K562 (cell line): Measurements from ENCODE around the gene ENTREP3. TPM values are rescaled to one million over a fixed set of nuclear protein-coding genes. Genes with fewer than 3 reads are reported as not detected.

ENCODE experiments used
- ARID2 ChIP-seq: fragments of 450-650 bp; IDR thresholded peaks from 2 replicates; pipeline ENCODE4 v1.6.1; 2017; ENCODE audit warnings: antibody characterized with exemption, mild to moderate bottlenecking
- CAMTA2 ChIP-seq: fragments of 250-450 bp; sonication (Bioruptor Pico); conservative IDR thresholded peaks from 2 replicates; pipeline ENCODE4 v1.5.1; 2022
- JUN ChIP-seq, 2 experiments: sonication (generic) in 1 of 2; formaldehyde crosslinking in 1 of 2; IDR thresholded peaks; 2 replicates each; pipeline versions ENCODE4 v1.6.1 to v1.8.0; 2012 to 2022; ENCODE audit warnings: borderline replicate concordance in 2 of 2, mild to moderate bottlenecking in 2 of 2, improper control_type of control experiment in 1 of 2, low read depth in 1 of 2, low read length in 1 of 2, missing genetic modification reagents in 1 of 2
- JUND ChIP-seq, 2 experiments: IDR thresholded peaks; 2 replicates in 1 of 2; 3 replicates in 1 of 2; pipeline ENCODE4 v1.6.1; 2011; ENCODE audit warnings: borderline replicate concordance in 2 of 2, low read depth in 2 of 2, low read length in 2 of 2, improper control_type of control experiment in 1 of 2, missing biosample characterization in 1 of 2, missing genetic modification characterization in 1 of 2, missing genetic modification reagents in 1 of 2
- KLF6 ChIP-seq: fragments of 250-450 bp; sonication (Bioruptor Pico); IDR thresholded peaks from 2 replicates; pipeline ENCODE4 v1.4.0; 2020; ENCODE audit warnings: mild to moderate bottlenecking, moderate library complexity, borderline replicate concordance
- MXI1 ChIP-seq: IDR thresholded peaks from 2 replicates; pipeline ENCODE4 v1.6.1; 2011; ENCODE audit warnings: low read depth, mild to moderate bottlenecking, improper control_type of control experiment, low read length
- TCF3 ChIP-seq: sonication (generic); formaldehyde crosslinking; IDR thresholded peaks from 2 replicates; pipeline ENCODE4 v1.4.0; 2020; ENCODE audit warnings: mild to moderate bottlenecking, missing genetic modification reagents
- TFE3 ChIP-seq: fragments of 450-650 bp; formaldehyde crosslinking; IDR thresholded peaks from 2 replicates; pipeline ENCODE4 v1.4.0; 2020; ENCODE audit warnings: mild to moderate bottlenecking, mixed read lengths
- THRA ChIP-seq: fragments of 450-650 bp; IDR thresholded peaks from 2 replicates; pipeline ENCODE4 v1.6.1; 2017; ENCODE audit warnings: mild to moderate bottlenecking, moderate library complexity
- ZBTB8A ChIP-seq: fragments of 450-650 bp; IDR thresholded peaks from 2 replicates; pipeline ENCODE4 v1.6.1; 2018; ENCODE audit warnings: mild to moderate bottlenecking, moderate library complexity; ENCODE audit not compliant: partially characterized antibody
- ZNF146 ChIP-seq: IDR thresholded peaks from one replicate; pipeline ENCODE4 v1.6.1; 2018; ENCODE audit warnings: missing compliant biosample characterization; ENCODE audit not compliant: unreplicated experiment
- ZNF354B ChIP-seq: fragments of 250-450 bp; sonication (Bioruptor Pico); IDR thresholded peaks from 2 replicates; pipeline ENCODE4 v1.4.0; 2020
- ZNF408 ChIP-seq: fragments of 250-450 bp; sonication (Bioruptor Pico); IDR thresholded peaks from 2 replicates; pipeline ENCODE4 v1.4.0; 2020; ENCODE audit warnings: low read depth, mild to moderate bottlenecking, moderate library complexity
- polyA plus RNA-seq, 8 experiments: library from polyadenylated mRNA; depleted of rRNA in 4 of 8; stranded (reverse) in 5 of 8; unstranded in 3 of 8; fragments of >200 nt; fragmentation: Nextera tagmentation in 2 of 8; fragmentation: Illumina TruSeq in 1 of 8; extraction: Ambion mirVana in 2 of 8; extraction: Trizol in 1 of 8; gene quantifications; 2 replicates each; pipeline versions ENCODE4 v1.2.1 to v1.2.3, GENCODE V29; 2011 to 2014; ENCODE audit warnings: inconsistent platforms in 1 of 8, missing spikeins in 1 of 8
- total RNA-seq, 7 experiments: library from RNA; depleted of rRNA in 6 of 7; stranded (reverse); fragments of >200 nt in 6 of 7; fragmentation: Illumina TruSeq in 2 of 7; extraction: Trizol in 2 of 7; gene quantifications; 2 replicates each; pipeline versions ENCODE4 v1.2.1 to v1.2.3, GENCODE V29; 2011 to 2021; ENCODE audit warnings: low replicate concordance in 1 of 7
- TF ChIP-seq, protein P1 (sequence below): fragments of 250-450 bp; sonication (Bioruptor Pico); IDR thresholded peaks from 2 replicates; pipeline ENCODE4 v1.4.0; 2020

ENTREP3 gene
- total and polyA plus RNA-seq, 9 of the 15 experiments (the other 6 are each of a cell fraction or from before 2014, with no cell fraction given), result 1.9 to 41.8 (median 5.9) TPM

GRCh38 chr1:155227261-155228095 is 27.8 kb downstream of the ENTREP3 start (continued):
- TF ChIP-seq ZBTB8A (no peak), CAMTA2 (CRISPR knock-in tag) (no peak), THRA (no peak), ZNF408 (no peak), TCF3 (CRISPR knock-in tag) (no peak; the same call in 1 of the 2 replicates), ZNF354B (CRISPR knock-in tag) (0 out of 2 replicates have a peak, but pooled peaks have one; percentile 13), KLF6 (CRISPR knock-in tag) (0 out of 2 replicates have a peak, but pooled peaks have one; percentile 3), TFE3 (peak; percentile 18; the same call in 1 of the 2 replicates), ZNF146 (CRISPR knock-in tag) (no peak), MXI1 (no peak), JUND (IDR thresholded peaks at IDR 0.05; ENCODE audit: borderline replicate concordance, low read depth, low read length) (no peak; the same call in 1 of the 2 replicates), JUND (tag; IDR thresholded peaks at IDR 0.05; ENCODE audit: borderline replicate concordance, low read depth, low read length) (no peak), JUN (IDR thresholded peaks at IDR 0.05; ENCODE audit: borderline replicate concordance, low read depth, low read length) (no peak), JUN (CRISPR knock-in tag; IDR thresholded peaks at IDR 0.05; ENCODE audit: borderline replicate concordance) (no peak; the same call in 1 of the 2 replicates), ARID2 (no peak)
- TF ChIP-seq, protein P1, sequence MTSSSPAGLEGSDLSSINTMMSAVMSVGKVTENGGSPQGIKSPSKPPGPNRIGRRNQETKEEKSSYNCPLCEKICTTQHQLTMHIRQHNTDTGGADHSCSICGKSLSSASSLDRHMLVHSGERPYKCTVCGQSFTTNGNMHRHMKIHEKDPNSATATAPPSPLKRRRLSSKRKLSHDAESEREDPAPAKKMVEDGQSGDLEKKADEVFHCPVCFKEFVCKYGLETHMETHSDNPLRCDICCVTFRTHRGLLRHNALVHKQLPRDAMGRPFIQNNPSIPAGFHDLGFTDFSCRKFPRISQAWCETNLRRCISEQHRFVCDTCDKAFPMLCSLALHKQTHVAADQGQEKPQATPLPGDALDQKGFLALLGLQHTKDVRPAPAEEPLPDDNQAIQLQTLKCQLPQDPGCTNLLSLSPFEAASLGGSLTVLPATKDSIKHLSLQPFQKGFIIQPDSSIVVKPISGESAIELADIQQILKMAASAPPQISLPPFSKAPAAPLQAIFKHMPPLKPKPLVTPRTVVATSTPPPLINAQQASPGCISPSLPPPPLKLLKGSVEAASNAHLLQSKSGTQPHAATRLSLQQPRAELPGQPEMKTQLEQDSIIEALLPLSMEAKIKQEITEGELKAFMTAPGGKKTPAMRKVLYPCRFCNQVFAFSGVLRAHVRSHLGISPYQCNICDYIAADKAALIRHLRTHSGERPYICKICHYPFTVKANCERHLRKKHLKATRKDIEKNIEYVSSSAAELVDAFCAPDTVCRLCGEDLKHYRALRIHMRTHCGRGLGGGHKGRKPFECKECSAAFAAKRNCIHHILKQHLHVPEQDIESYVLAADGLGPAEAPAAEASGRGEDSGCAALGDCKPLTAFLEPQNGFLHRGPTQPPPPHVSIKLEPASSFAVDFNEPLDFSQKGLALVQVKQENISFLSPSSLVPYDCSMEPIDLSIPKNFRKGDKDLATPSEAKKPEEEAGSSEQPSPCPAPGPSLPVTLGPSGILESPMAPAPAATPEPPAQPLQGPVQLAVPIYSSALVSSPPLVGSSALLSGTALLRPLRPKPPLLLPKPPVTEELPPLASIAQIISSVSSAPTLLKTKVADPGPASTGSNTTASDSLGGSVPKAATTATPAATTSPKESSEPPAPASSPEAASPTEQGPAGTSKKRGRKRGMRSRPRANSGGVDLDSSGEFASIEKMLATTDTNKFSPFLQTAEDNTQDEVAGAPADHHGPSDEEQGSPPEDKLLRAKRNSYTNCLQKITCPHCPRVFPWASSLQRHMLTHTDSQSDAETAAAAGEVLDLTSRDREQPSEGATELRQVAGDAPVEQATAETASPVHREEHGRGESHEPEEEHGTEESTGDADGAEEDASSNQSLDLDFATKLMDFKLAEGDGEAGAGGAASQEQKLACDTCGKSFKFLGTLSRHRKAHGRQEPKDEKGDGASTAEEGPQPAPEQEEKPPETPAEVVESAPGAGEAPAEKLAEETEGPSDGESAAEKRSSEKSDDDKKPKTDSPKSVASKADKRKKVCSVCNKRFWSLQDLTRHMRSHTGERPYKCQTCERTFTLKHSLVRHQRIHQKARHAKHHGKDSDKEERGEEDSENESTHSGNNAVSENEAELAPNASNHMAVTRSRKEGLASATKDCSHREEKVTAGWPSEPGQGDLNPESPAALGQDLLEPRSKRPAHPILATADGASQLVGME (CRISPR knock-in tag), result 0 out of 2 replicates have a peak, but pooled peaks have one; percentile 15
